Testis (tissue), 2 donors: ENCODE results near the gene OR9Q1.

Experiments
- CTCF ChIP-seq, 3 experiments: fragments of 450-650 bp in 2 of 3; fragments of 200-600 bp in 1 of 3; sonication (generic) in 1 of 3; IDR thresholded peaks; one replicate each; pipeline ENCODE4 v1.5.1; 2016 to 2019; ENCODE audit warnings: antibody characterized with exemption in 3 of 3, mild to moderate bottlenecking in 2 of 3, moderate library complexity in 1 of 3
- POLR2A ChIP-seq: fragments of 450-650 bp; IDR thresholded peaks from one replicate; pipeline ENCODE4 v1.6.1; 2017; ENCODE audit warnings: antibody characterized with exemption, mild to moderate bottlenecking, moderate library complexity

GRCh38 chr11:57982776-57983175 lies 40.9 kb upstream of the OR9Q1 start:
- TF ChIP-seq POLR2A (no peak), CTCF (IDR thresholded peaks at IDR 0.05) (no peak)
